D721Med (cell line): ENCODE data around the gene HDAC4.

Experiments
- DNase-seq: peaks from one replicate; pipeline ENCODE4 v3.0.0; 2011; ENCODE audit warnings: low spot score; ENCODE audit not compliant: insufficient read length
- FAIRE-seq: peaks from 2 replicates; lab custom pipeline; 2011; peaks lifted over from hg19 to GRCh38; lab: Jason Lieb, UNC
- CTCF ChIP-seq: IDR thresholded peaks from 2 replicates; pipeline ENCODE4 v1.5.1; 2012; ENCODE audit warnings: mild to moderate bottlenecking, control low read depth; ENCODE audit not compliant: insufficient read depth; ENCODE audit errors: missing control alignments

HDAC4 gene

GRCh38 chr2:239382384-239382880 is 18.4 kb downstream of the HDAC4 start:
- DNase-seq: no peak
- no peak for FAIRE-seq
- TF ChIP-seq CTCF: no peak

- FAIRE-seq: no peak
These were observed 19.1 kb downstream of the HDAC4 start for GRCh38 chr2:239381709-239382134.

GRCh38 chr2:239380831-239381708 is 19.8 kb downstream of the HDAC4 start:
- TF ChIP-seq CTCF: no peak
- FAIRE-seq (no peak), DNase-seq (no peak)

More at GRCh38 chr2:239381709-239382134, 19.1 kb downstream of the HDAC4 start:
- no peak for DNase-seq
- no peak for TF ChIP-seq CTCF

GRCh38 chr2:239379641-239380170 is 21.1 kb downstream of the HDAC4 start:
- DNase-seq (no peak), FAIRE-seq (no peak)
- TF ChIP-seq CTCF: no peak

GRCh38 chr2:239378918-239379640 is 21.7 kb downstream of the HDAC4 start:
- DNase-seq (no peak), FAIRE-seq (no peak)
- TF ChIP-seq CTCF: no peak

- TF ChIP-seq CTCF: no peak
- DNase-seq: no peak
- FAIRE-seq: no peak
These were observed 22.6 kb downstream of the HDAC4 start for GRCh38 chr2:239378021-239378917.
